IPS DF 6.9 (cell line): ENCODE measurements around the gene DFFA.
A peak's percentile ranks its signal among the peaks of the same experiment; 100 is the strongest.
"Not testable (repeated sequence)": the region's sequence is repeated elsewhere in the genome, so short reads cannot be mapped to it uniquely, and the experiment has no call there.

Experiments used
- DNase-seq: peaks from one replicate; pipeline ENCODE4 v3.0.0-alpha.2; 2013; ENCODE audit warnings: low read depth, low spot score
- H3K27ac ChIP-seq: one replicate; pipeline ENCODE4 v1.5.1; 2013; ENCODE audit warnings: low read length, control low read depth
- H3K27me3 ChIP-seq: 2 replicates; pipeline ENCODE4 v1.6.1; 2013; ENCODE audit warnings: mild to moderate bottlenecking, low read length; ENCODE audit not compliant: control insufficient read depth, insufficient read depth
- H3K36me3 ChIP-seq: 2 replicates; pipeline ENCODE4 v1.6.1; 2013; ENCODE audit warnings: low read length; ENCODE audit not compliant: control insufficient read depth, insufficient read depth
- H3K4me1 ChIP-seq: 2 replicates; pipeline ENCODE4 v1.6.1; 2013; ENCODE audit warnings: low read length; ENCODE audit not compliant: control insufficient read depth, insufficient read depth
- H3K4me3 ChIP-seq: 2 replicates; pipeline ENCODE4 v1.5.1; 2013; ENCODE audit warnings: mild to moderate bottlenecking, low read length
- H3K9me3 ChIP-seq: 2 replicates; pipeline ENCODE4 v1.6.1; 2013; ENCODE audit warnings: low read length, inconsistent platforms; ENCODE audit not compliant: control insufficient read depth, insufficient read depth
- WGBS: extraction: QIAGEN DNeasy Blood & Tissue Kit; methylation state at CpG from one replicate; pipeline ENCODE4 v1.1.7; 2013; ENCODE audit warnings: mixed read lengths, missing lambda C conversion rate; ENCODE audit not compliant: insufficient read length, insufficient coverage; 5-methylcytosine and 5-hydroxymethylcytosine counted together

DFFA gene

GRCh38 chr1:10430216-10431069 lies 41.9 kb downstream of the DFFA start, which contains the start of gene CENPS:
TSS of gene CENPS (plus strand) at chr1:10430433. CDS start at chr1:10430518, 85 bp downstream.
- WGBS: no CpG with 5 or more reads among the region's 95 CpGs
- Histone ChIP-seq H3K27me3 (no peaks in the 10 kb centered on the region), H3K36me3 (no peaks in the 10 kb centered on the region), H3K9me3 (no peaks in the 10 kb centered on the region), H3K27ac (no peak within 1 kb of the TSS), H3K4me1 (peaks cover 2% of the 10 kb centered on the region; the same call in 1 of the 2 replicates), H3K4me3 (peak within 1 kb of the TSS; percentile 71)
- peak; percentile 70 for DNase-seq

GRCh38 chr1:10429868-10430215 lies 42.5 kb downstream of the DFFA start:
- Histone ChIP-seq H3K9me3 (no peaks in the 10 kb centered on the region), H3K4me1 (peaks cover 2% of the 10 kb centered on the region; the same call in 1 of the 2 replicates), H3K27ac (no peak overlapping the region), H3K27me3 (no peaks in the 10 kb centered on the region), H3K36me3 (no peaks in the 10 kb centered on the region), H3K4me3 (peak overlapping the region; percentile 71; the same call in 1 of the 2 replicates)
- WGBS: no CpG with 5 or more reads among the region's 16 CpGs
- no peak for DNase-seq

DNA sequence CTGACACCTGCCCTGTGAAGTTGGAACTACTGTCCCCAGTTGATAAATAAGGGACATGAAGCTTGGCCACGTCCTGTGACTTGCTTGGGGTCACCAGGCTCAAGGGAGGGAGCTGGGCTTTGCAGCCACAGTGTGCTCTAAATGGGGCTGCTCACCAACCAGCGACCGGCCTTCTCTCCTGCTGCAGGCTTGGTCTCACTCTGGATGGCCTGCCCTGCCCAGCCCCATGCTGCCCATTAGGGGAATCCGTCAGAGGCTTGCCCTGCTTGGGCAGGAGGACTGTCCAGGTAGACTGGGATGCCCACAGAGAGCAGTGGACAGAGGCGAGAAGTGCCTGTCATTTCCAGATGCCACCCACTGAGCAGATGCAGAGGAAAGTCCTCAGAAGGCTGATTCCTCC lies 43.3 kb downstream of the DFFA start:
- Histone ChIP-seq H3K4me3 (no peak overlapping the region), H3K27me3 (no peaks in the 10 kb centered on the region), H3K4me1 (peaks cover 2% of the 10 kb centered on the region; the same call in 1 of the 2 replicates), H3K27ac (no peak overlapping the region), H3K36me3 (no peaks in the 10 kb centered on the region), H3K9me3 (no peaks in the 10 kb centered on the region)
- DNase-seq: no peak
- no CpG with 5 or more reads among the region's 5 CpGs for WGBS

DNA sequence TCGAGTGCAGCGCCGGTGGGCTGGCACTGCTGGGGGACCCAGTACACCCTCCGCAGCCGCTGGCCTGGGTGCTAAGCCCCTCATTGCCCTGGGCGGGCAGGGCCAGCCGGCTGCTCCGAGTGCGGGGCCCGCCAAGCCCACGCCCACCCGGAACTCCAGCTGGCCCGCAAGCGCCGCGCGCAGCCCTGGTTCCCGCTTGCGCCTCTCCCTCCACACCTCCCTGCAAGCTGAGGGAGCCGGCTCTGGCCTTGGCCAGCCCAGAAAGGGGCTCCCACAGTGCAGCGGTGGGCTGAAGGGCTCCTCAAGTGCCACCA lies 45.8 kb downstream of the DFFA start:
- not testable (repeated sequence) for H3K27ac ChIP-seq, H3K4me1 ChIP-seq, H3K4me3 ChIP-seq, H3K9me3 ChIP-seq, H3K27me3 ChIP-seq, H3K36me3 ChIP-seq, DNase-seq
- WGBS: no CpG with 5 or more reads among the region's 21 CpGs

- not testable (repeated sequence) for H3K27me3 ChIP-seq, DNase-seq, H3K9me3 ChIP-seq, H3K4me3 ChIP-seq, H3K4me1 ChIP-seq, H3K27ac ChIP-seq, H3K36me3 ChIP-seq
- WGBS: no CpG with 5 or more reads among the region's 21 CpGs
Measured at GRCh38 chr1:10425826-10426534, 46.3 kb downstream of the DFFA start.

DNA sequence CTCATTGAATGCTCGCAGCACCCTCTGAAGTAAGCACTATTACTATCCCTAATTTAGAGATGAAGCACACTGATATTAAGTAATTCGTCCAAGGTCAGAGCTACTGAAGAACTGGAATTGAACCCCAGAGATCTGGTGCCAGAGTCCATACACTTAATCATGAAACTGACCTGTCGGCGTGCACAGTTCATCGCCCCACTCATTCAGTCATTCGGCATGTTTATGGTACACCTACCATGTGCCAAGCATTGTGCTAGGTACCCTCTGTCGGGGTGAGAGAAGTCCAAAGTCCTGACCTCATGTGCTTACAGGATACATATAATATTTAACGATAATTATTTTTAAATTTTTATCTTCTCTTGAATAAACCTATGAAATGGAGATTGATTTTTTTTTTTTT lies 47.7 kb downstream of the DFFA start:
- peaks cover 5% of the 10 kb centered on the region for H3K36me3 ChIP-seq
- no peaks in the 10 kb centered on the region for H3K9me3 ChIP-seq
- no CpG with 5 or more reads among the region's 8 CpGs for WGBS
- no peak for DNase-seq
- H3K27me3 ChIP-seq: no peaks in the 10 kb centered on the region
- no peak overlapping the region for H3K4me3 ChIP-seq
- no peaks in the 10 kb centered on the region for H3K4me1 ChIP-seq
- no peak overlapping the region for H3K27ac ChIP-seq

DNA sequence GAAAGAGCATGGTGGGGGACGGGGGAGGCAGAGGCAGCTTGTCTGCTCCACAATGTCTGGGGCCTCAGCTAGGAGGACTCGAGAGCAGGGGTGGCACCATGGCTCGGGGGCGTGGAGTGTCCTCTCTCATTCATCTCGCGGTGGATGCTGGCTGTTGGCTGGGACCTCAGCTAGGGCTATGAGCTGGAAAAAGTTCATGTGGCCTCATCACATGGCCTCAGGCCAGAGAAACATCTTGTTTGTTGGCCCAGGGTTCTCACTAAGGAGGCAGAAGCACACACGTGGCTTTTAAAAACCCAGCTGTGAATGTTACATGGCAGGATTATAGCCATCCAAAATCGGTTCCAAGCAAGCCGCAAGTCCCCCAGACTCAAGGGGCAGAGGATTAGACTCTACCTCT lies 48.3 kb downstream of the DFFA start:
- DNase-seq: no peak
- no CpG with 5 or more reads among the region's 9 CpGs for WGBS

GRCh38 chr1:10421637-10422036 lies 50.7 kb downstream of the DFFA start:
- H3K36me3 ChIP-seq: peaks cover 24% of the 10 kb centered on the region
- H3K27me3 ChIP-seq: no peaks in the 10 kb centered on the region
- no peaks in the 10 kb centered on the region for H3K9me3 ChIP-seq
- no peaks in the 10 kb centered on the region for H3K4me1 ChIP-seq
- DNase-seq: no peak
- WGBS: no CpG with 5 or more reads among the region's 5 CpGs
- H3K27ac ChIP-seq: no peak overlapping the region
- H3K4me3 ChIP-seq: no peak overlapping the region

More for the DNA sequence above, 48.3 kb downstream of the DFFA start:
- Histone ChIP-seq H3K36me3 (peaks cover 10% of the 10 kb centered on the region), H3K27me3 (no peaks in the 10 kb centered on the region), H3K27ac (no peak overlapping the region), H3K4me1 (no peaks in the 10 kb centered on the region), H3K4me3 (no peak overlapping the region), H3K9me3 (no peaks in the 10 kb centered on the region)

GRCh38 chr1:10419351-10419750 lies 53.0 kb downstream of the DFFA start:
- Histone ChIP-seq H3K27me3 (no peaks in the 10 kb centered on the region), H3K4me1 (no peaks in the 10 kb centered on the region), H3K4me3 (no peak overlapping the region), H3K27ac (no peak overlapping the region), H3K36me3 (peaks cover 30% of the 10 kb centered on the region), H3K9me3 (no peaks in the 10 kb centered on the region)
- no peak for DNase-seq
- no CpG with 5 or more reads among the region's 15 CpGs for WGBS

DNA sequence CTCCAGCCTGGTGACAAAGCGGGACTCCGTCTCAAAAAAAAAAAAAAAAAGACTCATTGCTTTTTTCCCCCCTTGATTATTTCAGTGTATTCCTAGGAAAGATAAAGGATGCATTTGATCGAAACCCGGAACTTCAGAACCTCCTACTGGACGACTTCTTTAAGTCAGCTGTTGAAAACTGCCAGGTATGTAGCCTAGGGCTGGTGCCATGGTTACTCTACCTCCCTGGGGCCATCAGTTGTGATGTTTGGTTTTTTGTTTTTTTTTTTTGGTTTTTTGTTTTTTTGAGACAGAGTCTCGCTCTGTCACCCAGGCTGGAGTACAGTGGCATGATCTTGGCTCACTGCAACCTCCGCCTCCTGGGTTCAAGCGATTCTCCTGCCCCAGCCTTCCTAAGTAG lies 53.6 kb downstream of the DFFA start:
- H3K27ac ChIP-seq, H3K27me3 ChIP-seq, H3K4me1 ChIP-seq, H3K4me3 ChIP-seq, DNase-seq, H3K9me3 ChIP-seq: not testable (repeated sequence)
- peaks cover 30% of the 10 kb centered on the region for H3K36me3 ChIP-seq
- no CpG with 5 or more reads among the region's 8 CpGs for WGBS
